ENCODE results near the gene PHETA1.

DNA sequence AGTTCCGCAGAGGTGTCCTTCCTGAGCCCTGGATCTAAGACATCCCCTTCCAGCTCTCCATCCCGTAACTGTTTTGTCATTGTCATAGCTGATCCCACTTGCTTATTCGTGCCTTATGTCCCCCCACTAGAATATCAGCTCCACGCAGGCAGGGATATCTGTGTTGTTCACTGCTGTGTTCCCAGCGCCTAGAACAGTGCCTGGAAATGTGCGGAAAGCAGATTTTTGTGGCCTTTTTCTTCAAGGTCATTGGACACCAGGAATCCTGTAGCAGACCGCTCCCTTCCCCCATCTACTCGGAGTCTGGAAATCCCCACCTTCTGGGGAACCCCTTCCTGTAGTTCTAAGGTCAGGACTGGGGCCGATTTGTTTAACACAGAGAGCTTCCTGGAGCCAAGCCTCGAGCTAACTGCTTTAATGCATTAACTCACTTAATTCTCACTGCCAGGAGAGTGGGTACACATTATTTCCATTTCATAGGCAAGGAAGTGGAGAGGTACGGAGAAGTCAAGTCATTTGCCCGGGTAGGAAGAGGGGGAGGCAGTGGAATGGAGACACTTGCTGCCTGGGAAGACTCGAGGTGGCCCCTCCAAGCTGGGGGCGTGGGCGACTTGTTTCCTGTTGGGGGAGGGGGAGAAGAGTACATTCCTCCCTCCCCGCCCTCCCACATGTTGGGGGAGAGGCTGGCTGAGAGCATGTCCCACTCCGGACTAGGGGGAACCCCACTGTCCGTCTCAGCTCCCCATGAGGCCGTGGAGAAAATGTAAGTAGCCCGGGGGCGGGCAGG lies 35.7 kb upstream of the PHETA1 start:
- TF ChIP-seq, protein P1, sequence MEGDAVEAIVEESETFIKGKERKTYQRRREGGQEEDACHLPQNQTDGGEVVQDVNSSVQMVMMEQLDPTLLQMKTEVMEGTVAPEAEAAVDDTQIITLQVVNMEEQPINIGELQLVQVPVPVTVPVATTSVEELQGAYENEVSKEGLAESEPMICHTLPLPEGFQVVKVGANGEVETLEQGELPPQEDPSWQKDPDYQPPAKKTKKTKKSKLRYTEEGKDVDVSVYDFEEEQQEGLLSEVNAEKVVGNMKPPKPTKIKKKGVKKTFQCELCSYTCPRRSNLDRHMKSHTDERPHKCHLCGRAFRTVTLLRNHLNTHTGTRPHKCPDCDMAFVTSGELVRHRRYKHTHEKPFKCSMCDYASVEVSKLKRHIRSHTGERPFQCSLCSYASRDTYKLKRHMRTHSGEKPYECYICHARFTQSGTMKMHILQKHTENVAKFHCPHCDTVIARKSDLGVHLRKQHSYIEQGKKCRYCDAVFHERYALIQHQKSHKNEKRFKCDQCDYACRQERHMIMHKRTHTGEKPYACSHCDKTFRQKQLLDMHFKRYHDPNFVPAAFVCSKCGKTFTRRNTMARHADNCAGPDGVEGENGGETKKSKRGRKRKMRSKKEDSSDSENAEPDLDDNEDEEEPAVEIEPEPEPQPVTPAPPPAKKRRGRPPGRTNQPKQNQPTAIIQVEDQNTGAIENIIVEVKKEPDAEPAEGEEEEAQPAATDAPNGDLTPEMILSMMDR (IDR thresholded peaks at IDR 0.05), result no peak
- no peak for TF ChIP-seq POLR2AphosphoS5 (IDR thresholded peaks at IDR 0.05)
